Tongue (tissue), 3 donors: Measurements from ENCODE around the gene CTNNA2. TPM values are rescaled to one million over a fixed set of nuclear protein-coding genes. Genes with fewer than 3 reads are reported as not detected.

ENCODE experiments used
- DNase-seq: peaks from one replicate; pipeline ENCODE4 v3.0.0-alpha.2; 2015
- small RNA-seq: library from RNA; depleted of rRNA; stranded (forward); fragments of <200 nt; gene quantifications from one replicate; pipeline ENCODE3, GENCODE V24; 2014; ENCODE audit warnings: low replicate concordance
- total RNA-seq: library from RNA; depleted of rRNA; stranded (reverse); fragments of >200 nt; gene quantifications from one replicate; pipeline ENCODE4 v1.2.3, GENCODE V29; 2014

CTNNA2 gene
- total RNA-seq, 1 donor from 2014 or later = 0.92 TPM

- DNase-seq = no peak
Measured at GRCh38 chr2:80591233-80591632, 1078.4 kb downstream of the CTNNA2 start.

- DNase-seq = no peak
Measured at GRCh38 chr2:80592106-80592505, 1079.3 kb downstream of the CTNNA2 start.

- no peak for DNase-seq
Measured at GRCh38 chr2:80610108-80610507, 1097.3 kb downstream of the CTNNA2 start.

GRCh38 chr2:80621656-80622055 lies 1108.8 kb downstream of the CTNNA2 start:
- DNase-seq = peak; percentile 11

- no peak for DNase-seq
Measured at GRCh38 chr2:80624062-80624461, 1111.2 kb downstream of the CTNNA2 start.

- no peak for DNase-seq
Measured at GRCh38 chr2:80634590-80634989, 1121.7 kb downstream of the CTNNA2 start.

GRCh38 chr2:80638783-80639182 lies 1125.9 kb downstream of the CTNNA2 start:
- no peak for DNase-seq

GRCh38 chr2:80642465-80642864 lies 1129.6 kb downstream of the CTNNA2 start:
- DNase-seq = no peak

GRCh38 chr2:80643598-80643997 lies 1130.7 kb downstream of the CTNNA2 start:
- DNase-seq = no peak

GRCh38 chr2:80651435-80651834 lies 1138.6 kb downstream of the CTNNA2 start:
- DNase-seq = no peak

GRCh38 chr2:80655265-80655664 lies 1142.4 kb downstream of the CTNNA2 start:
- DNase-seq = no peak

- DNase-seq = no peak
Measured at GRCh38 chr2:80670763-80671162, 1157.9 kb downstream of the CTNNA2 start.

- DNase-seq = no peak
Measured at GRCh38 chr2:80687524-80687923, 1174.7 kb downstream of the CTNNA2 start.

- DNase-seq = no peak
Measured at GRCh38 chr2:80689106-80689505, 1176.3 kb downstream of the CTNNA2 start.

Small RNA genes lying within 50 kb of the gene (small RNA-seq; reads per million reads assigned to genes)
- gene MIR4264 (not detected), gene MIR8080 (not detected), gene RNU6-561P (not detected)
